Gastroesophageal sphincter (tissue), 3 donors: ENCODE measurements around the gene NLRP10.

Experiments
- CTCF ChIP-seq, 4 experiments: fragments of 200-600 bp in 2 of 4; fragments of 450-650 bp in 2 of 4; sonication (generic) in 1 of 4; IDR thresholded peaks; one replicate each; pipeline ENCODE4 v1.5.1; 2017 to 2019; ENCODE audit warnings: antibody characterized with exemption in 4 of 4, mild to moderate bottlenecking in 2 of 4, moderate library complexity in 2 of 4
- EP300 ChIP-seq: sonication (generic); formaldehyde crosslinking; IDR thresholded peaks from one replicate; pipeline ENCODE4 v1.6.1; 2017; ENCODE audit warnings: antibody characterized with exemption, mild to moderate bottlenecking
- POLR2A ChIP-seq, 2 donors: fragments of 450-650 bp; IDR thresholded peaks; one replicate each; pipeline ENCODE4 v1.6.1; 2017; ENCODE audit warnings: antibody characterized with exemption in 2 of 2, mild to moderate bottlenecking in 2 of 2, moderate library complexity in 1 of 2

GRCh38 chr11:7924536-7924935, 40.7 kb downstream of the NLRP10 start:
- TF ChIP-seq POLR2A (IDR thresholded peaks at IDR 0.05) = no peak
- TF ChIP-seq CTCF (IDR thresholded peaks at IDR 0.05) = no peak
- TF ChIP-seq EP300 = no peak
